BJ (cell line): Measurements from ENCODE around the gene SLC10A3. TPM values are rescaled to one million over a fixed set of nuclear protein-coding genes. Genes with fewer than 3 reads are reported as not detected.

Experiments used
- CTCF ChIA-PET: fragments of 350-600 bp; formaldehyde crosslinking; extraction: SDS; loops from one replicate; lab custom pipeline; 2021; ENCODE audit warnings: antibody characterized with exemption, inconsistent platforms; lab: Yijun Ruan, JAX
- POLR2A ChIA-PET: fragments of 300-600 bp; sonication (Branson Sonifier 250); formaldehyde crosslinking; extraction: SDS; loops from one replicate; lab custom pipeline; 2021; ENCODE audit warnings: antibody characterized with exemption; lab: Charles Lee
- DNase-seq: peaks from one replicate; pipeline ENCODE4 v3.0.0-alpha.2; 2011; ENCODE audit warnings: low read depth
- H3K27me3 ChIP-seq: 2 replicates; pipeline ENCODE4 v1.6.0; 2011; ENCODE audit warnings: low read length; ENCODE audit not compliant: control insufficient read depth, insufficient read depth
- H3K36me3 ChIP-seq: 2 replicates; pipeline ENCODE4 v1.5.1; 2011; ENCODE audit warnings: low read length; ENCODE audit not compliant: control insufficient read depth, insufficient read depth
- H3K4me3 ChIP-seq: 2 replicates; pipeline ENCODE4 v1.5.1; 2011; ENCODE audit warnings: low read depth, mild to moderate bottlenecking, control low read depth, low read length
- polyA plus RNA-seq: library from polyadenylated mRNA; depleted of rRNA; stranded (reverse); fragments of >200 nt; gene quantifications from 2 replicates; pipeline ENCODE4 v1.2.3, GENCODE V29; 2011
- TF ChIP-seq, protein P1 (sequence below): IDR thresholded peaks from 2 replicates; pipeline ENCODE4 v1.5.1; 2011; ENCODE audit warnings: low read depth, mild to moderate bottlenecking, control low read depth, inconsistent platforms, low read length, moderate library complexity; ENCODE audit not compliant: insufficient read depth

The SLC10A3 gene
- polyA plus RNA-seq, 1 experiment, result 45.6 TPM

DNA sequence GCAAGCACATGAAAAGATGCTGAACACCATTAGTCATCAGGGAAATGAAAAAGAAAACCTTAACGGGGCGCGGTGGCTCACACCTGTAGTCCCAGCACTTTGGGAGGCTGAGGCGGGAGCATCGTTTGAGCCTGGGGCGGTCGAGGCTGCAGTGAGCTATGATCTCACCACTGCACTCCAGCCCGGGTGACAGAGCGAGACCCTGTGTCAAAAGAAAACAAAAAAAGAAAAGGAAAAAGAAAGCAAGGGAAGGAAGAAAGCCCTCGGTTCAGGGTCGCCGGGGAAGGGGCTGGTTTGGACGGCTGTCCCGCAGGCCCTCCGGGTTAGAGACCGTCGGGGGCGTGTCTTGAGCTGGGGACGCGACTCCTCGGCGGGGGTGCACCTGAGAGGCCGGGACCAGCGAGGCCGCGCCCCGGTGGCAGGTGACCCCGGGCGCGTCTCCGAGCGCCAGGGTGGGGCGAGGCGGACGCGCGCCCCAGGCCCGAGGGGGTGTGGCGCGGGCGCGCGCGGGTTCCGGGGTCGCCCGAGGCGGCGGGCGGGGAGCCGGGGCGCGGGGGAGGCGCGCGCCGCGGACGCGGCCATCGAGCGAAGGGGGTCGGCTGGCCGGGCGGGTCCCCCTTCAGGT, 32.8 kb downstream of the SLC10A3 start:
- Histone ChIP-seq H3K4me3 (peak overlapping the region; percentile 49), H3K36me3 (peaks cover 8% of the 10 kb centered on the region), H3K27me3 (no peaks in the 10 kb centered on the region)
- ChIA-PET CTCF (no interaction called here), POLR2A (no interaction called here)
- TF ChIP-seq, protein P1, sequence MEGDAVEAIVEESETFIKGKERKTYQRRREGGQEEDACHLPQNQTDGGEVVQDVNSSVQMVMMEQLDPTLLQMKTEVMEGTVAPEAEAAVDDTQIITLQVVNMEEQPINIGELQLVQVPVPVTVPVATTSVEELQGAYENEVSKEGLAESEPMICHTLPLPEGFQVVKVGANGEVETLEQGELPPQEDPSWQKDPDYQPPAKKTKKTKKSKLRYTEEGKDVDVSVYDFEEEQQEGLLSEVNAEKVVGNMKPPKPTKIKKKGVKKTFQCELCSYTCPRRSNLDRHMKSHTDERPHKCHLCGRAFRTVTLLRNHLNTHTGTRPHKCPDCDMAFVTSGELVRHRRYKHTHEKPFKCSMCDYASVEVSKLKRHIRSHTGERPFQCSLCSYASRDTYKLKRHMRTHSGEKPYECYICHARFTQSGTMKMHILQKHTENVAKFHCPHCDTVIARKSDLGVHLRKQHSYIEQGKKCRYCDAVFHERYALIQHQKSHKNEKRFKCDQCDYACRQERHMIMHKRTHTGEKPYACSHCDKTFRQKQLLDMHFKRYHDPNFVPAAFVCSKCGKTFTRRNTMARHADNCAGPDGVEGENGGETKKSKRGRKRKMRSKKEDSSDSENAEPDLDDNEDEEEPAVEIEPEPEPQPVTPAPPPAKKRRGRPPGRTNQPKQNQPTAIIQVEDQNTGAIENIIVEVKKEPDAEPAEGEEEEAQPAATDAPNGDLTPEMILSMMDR, result no peak
- no peak for DNase-seq

DNA sequence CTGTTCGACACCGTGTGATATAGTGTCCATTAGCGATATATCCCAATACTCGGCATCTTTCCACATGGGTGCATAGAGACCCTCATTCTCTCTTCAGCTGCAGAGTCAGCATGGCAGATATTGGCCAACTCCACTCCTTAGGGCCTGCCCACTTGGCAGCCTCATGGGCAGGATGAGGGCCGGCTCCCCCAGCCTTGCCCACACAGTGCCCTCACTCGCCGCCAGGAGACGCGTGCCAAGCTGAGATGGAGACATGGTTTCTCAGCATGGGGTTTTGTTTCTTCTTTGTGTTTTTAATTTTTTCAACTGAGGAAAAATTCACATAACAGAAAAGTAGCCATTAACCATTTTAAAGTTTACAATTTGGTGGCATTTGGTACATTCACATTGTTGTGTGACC, 37.6 kb downstream of the SLC10A3 start:
- CTCF ChIA-PET, result no interaction called here
- POLR2A ChIA-PET, result no interaction called here
- H3K4me3 ChIP-seq, result no peak overlapping the region
- H3K36me3 ChIP-seq, result peaks cover 15% of the 10 kb centered on the region
- TF ChIP-seq, protein P1, result no peak
- DNase-seq, result no peak
- H3K27me3 ChIP-seq, result no peaks in the 10 kb centered on the region

DNA sequence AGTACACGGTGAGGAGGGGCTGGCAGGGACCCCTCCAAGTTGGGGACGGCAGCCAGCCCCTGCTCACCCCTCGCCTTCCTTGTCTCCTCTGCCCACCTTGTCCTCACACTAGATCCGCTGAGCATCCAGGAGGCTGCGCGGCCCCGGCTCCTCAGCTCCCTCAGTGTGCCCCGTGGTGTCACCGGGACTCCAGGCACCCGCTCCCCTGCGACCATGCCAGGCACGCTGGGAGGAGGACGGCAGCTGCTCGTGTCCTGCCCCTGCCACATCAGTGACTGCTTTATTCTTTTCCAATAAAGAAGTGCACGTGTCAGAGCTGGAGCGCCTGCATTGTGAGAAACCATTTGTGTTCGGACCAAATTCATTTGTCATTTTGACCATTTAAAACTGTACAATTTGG, 40.1 kb downstream of the SLC10A3 start:
- ChIA-PET POLR2A (no interaction called here), CTCF (no interaction called here)
- Histone ChIP-seq H3K4me3 (no peak overlapping the region), H3K27me3 (no peaks in the 10 kb centered on the region), H3K36me3 (peaks cover 16% of the 10 kb centered on the region)
- TF ChIP-seq, protein P1, result no peak
- DNase-seq, result no peak

DNA sequence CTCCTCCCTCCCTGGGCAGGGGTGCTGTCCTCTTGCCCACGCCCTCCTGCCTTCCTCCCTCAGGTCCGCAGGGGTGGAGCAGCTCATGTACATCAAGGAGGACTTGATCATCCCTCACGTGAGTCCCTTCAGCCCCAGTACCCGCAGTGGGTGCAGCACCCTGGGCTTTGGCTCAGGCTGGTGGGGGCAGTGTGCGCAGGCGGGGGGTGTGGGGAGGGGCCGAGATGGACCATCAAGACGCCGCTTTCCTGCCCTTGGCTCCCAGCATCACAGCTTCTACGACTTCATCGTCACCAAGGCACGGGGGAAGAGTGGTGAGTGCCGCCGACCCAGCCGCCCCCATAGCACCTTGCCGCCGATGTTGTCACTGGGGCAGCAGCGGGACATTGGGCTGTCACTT, 40.8 kb downstream of the SLC10A3 start:
- CTCF ChIA-PET, result no interaction called here

DNA sequence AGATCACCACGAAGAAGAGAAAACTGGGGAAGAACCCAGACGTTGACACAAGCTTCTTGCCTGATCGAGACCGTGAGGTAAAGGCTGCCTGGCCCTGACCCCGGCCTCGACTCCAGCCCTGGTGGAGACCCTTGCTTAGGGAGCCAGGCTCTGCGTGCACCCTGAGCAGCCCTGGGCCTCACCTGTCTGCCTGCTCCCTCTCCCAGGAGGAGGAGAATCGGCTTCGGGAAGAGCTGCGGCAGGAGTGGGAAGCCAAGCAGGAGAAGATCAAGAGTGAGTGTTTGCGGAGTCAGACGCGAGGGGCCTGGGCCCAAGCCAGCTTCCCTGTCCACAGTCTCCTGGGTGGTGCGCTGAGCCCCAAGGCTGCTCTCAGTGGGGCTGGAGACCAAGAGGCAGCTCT, 41.9 kb downstream of the SLC10A3 start:
- CTCF ChIA-PET, result no interaction called here
- no peak for DNase-seq
- Histone ChIP-seq H3K4me3 (no peak overlapping the region), H3K36me3 (peaks cover 16% of the 10 kb centered on the region), H3K27me3 (no peaks in the 10 kb centered on the region)
- POLR2A ChIA-PET, result no interaction called here
- TF ChIP-seq, protein P1, result no peak

More for the DNA sequence above, 40.8 kb downstream of the SLC10A3 start:
- Histone ChIP-seq H3K27me3 (no peaks in the 10 kb centered on the region), H3K4me3 (no peak overlapping the region), H3K36me3 (peaks cover 16% of the 10 kb centered on the region)
- TF ChIP-seq, protein P1, result no peak
- POLR2A ChIA-PET, result no interaction called here
- DNase-seq, result no peak
